SK-N-SH treated with all-trans-retinoic acid at 6 μM for 48 hours (cell line): ENCODE measurements around the gene AGAP1.

ENCODE experiments used
- ATAC-seq: fragments of 200-7000 bp; cut with Tn5 transposase; 3 replicates; pipeline ENCODE4 v1.9.1; 2020; ENCODE audit warnings: mild to moderate bottlenecking, moderate library complexity
- ARNTL ChIP-seq: fragments of 450-650 bp; formaldehyde crosslinking; IDR thresholded peaks from 2 replicates; pipeline ENCODE4 v1.5.0; 2020; ENCODE audit warnings: low read depth, mild to moderate bottlenecking, moderate library complexity, borderline replicate concordance
- BACH2 ChIP-seq: fragments of 250-450 bp; sonication (Bioruptor Pico); IDR thresholded peaks from 2 replicates; pipeline ENCODE4 v1.9.0; 2021; ENCODE audit warnings: mild to moderate bottlenecking, borderline replicate concordance
- CREB5 ChIP-seq: fragments of 250-450 bp; sonication (Bioruptor Pico); IDR thresholded peaks from 2 replicates; pipeline ENCODE4 v1.5.1; 2020; ENCODE audit warnings: low read depth, mild to moderate bottlenecking, moderate library complexity
- CSDC2 ChIP-seq: fragments of 250-450 bp; sonication (Bioruptor Pico); IDR thresholded peaks from 2 replicates; pipeline ENCODE4 v1.5.0; 2020; ENCODE audit warnings: mild to moderate bottlenecking, moderate library complexity
- CSRNP3 ChIP-seq: fragments of 250-450 bp; sonication (Bioruptor Pico); IDR thresholded peaks from 2 replicates; pipeline ENCODE4 v1.5.1; 2021; ENCODE audit warnings: mild to moderate bottlenecking, moderate library complexity
- GLIS3 ChIP-seq: fragments of 250-450 bp; sonication (Bioruptor Pico); IDR thresholded peaks from 2 replicates; pipeline ENCODE4 v1.5.0; 2020; ENCODE audit warnings: mild to moderate bottlenecking, moderate library complexity
- ISL1 ChIP-seq: fragments of 250-450 bp; sonication (Bioruptor Pico); IDR thresholded peaks from 2 replicates; pipeline ENCODE4 v2.1.2; 2022; ENCODE audit warnings: mild to moderate bottlenecking, moderate library complexity
- OSR1 ChIP-seq: fragments of 250-450 bp; sonication (Bioruptor Pico); IDR thresholded peaks from 2 replicates; pipeline ENCODE4 v1.8.0; 2022; ENCODE audit warnings: moderate library complexity, mild to moderate bottlenecking, inconsistent platforms
- PPARA ChIP-seq: fragments of 250-450 bp; sonication (Bioruptor Pico); IDR thresholded peaks from 2 replicates; pipeline ENCODE4 v1.5.0; 2020; ENCODE audit warnings: mild to moderate bottlenecking, borderline replicate concordance
- RARB ChIP-seq: fragments of 250-450 bp; sonication (Bioruptor Pico); IDR thresholded peaks from 2 replicates; pipeline ENCODE4 v1.8.0; 2021; ENCODE audit warnings: mild to moderate bottlenecking, moderate library complexity
- SNAI2 ChIP-seq: fragments of 250-450 bp; sonication (Bioruptor Pico); IDR thresholded peaks from 2 replicates; pipeline ENCODE4 v1.5.0; 2020; ENCODE audit warnings: mild to moderate bottlenecking, moderate library complexity
- TCF4 ChIP-seq: fragments of 250-450 bp; sonication (Bioruptor Pico); IDR thresholded peaks from 2 replicates; pipeline ENCODE4 v1.8.0; 2021; ENCODE audit warnings: mild to moderate bottlenecking, moderate library complexity, borderline replicate concordance
- TOX ChIP-seq: fragments of 250-450 bp; sonication (Bioruptor Pico); IDR thresholded peaks from 2 replicates; pipeline ENCODE4 v1.8.0; 2021; ENCODE audit warnings: mild to moderate bottlenecking, moderate library complexity, borderline replicate concordance
- TSHZ2 ChIP-seq: fragments of 250-450 bp; sonication (Bioruptor Pico); IDR thresholded peaks from 2 replicates; pipeline ENCODE4 v1.5.0; 2020; ENCODE audit warnings: mild to moderate bottlenecking, moderate library complexity
- ZC3H10 ChIP-seq: fragments of 250-450 bp; sonication (Bioruptor Pico); IDR thresholded peaks from 2 replicates; pipeline ENCODE4 v1.5.1; 2021; ENCODE audit warnings: mild to moderate bottlenecking, moderate library complexity
- ZFP3 ChIP-seq: fragments of 250-450 bp; sonication (Bioruptor Pico); IDR thresholded peaks from 2 replicates; pipeline ENCODE4 v1.5.0; 2020; ENCODE audit warnings: mild to moderate bottlenecking, moderate library complexity
- ZFP30 ChIP-seq: fragments of 450-650 bp; formaldehyde crosslinking; IDR thresholded peaks from 2 replicates; pipeline ENCODE4 v1.5.0; 2022; ENCODE audit warnings: mild to moderate bottlenecking, moderate library complexity
- ZNF565 ChIP-seq: fragments of 450-650 bp; formaldehyde crosslinking; conservative IDR thresholded peaks from 2 replicates; pipeline ENCODE4 v1.5.0; 2020; ENCODE audit warnings: low read depth, mild to moderate bottlenecking, moderate library complexity
- ZNF70 ChIP-seq: fragments of 450-650 bp; formaldehyde crosslinking; IDR thresholded peaks from 2 replicates; pipeline ENCODE4 v1.5.0; 2020; ENCODE audit warnings: mild to moderate bottlenecking, moderate library complexity
- ZNF8 ChIP-seq: fragments of 450-650 bp; formaldehyde crosslinking; IDR thresholded peaks from 2 replicates; pipeline ENCODE4 v1.5.0; 2020; ENCODE audit warnings: mild to moderate bottlenecking, moderate library complexity
- TF ChIP-seq, protein P1 (sequence below): fragments of 250-450 bp; sonication (Bioruptor Pico); IDR thresholded peaks from 2 replicates; pipeline ENCODE4 v1.8.0; 2021; ENCODE audit warnings: low read depth, mild to moderate bottlenecking, moderate library complexity, borderline replicate concordance

The AGAP1 gene

GRCh38 chr2:235966932-235967757, 473.3 kb downstream of the AGAP1 start:
- ATAC-seq: no peak
- TF ChIP-seq PPARA (CRISPR knock-in tag): no peak

- ATAC-seq: no peak
- no peak for TF ChIP-seq BACH2
- no peak for TF ChIP-seq PPARA (CRISPR knock-in tag)
- TF ChIP-seq, protein P1, sequence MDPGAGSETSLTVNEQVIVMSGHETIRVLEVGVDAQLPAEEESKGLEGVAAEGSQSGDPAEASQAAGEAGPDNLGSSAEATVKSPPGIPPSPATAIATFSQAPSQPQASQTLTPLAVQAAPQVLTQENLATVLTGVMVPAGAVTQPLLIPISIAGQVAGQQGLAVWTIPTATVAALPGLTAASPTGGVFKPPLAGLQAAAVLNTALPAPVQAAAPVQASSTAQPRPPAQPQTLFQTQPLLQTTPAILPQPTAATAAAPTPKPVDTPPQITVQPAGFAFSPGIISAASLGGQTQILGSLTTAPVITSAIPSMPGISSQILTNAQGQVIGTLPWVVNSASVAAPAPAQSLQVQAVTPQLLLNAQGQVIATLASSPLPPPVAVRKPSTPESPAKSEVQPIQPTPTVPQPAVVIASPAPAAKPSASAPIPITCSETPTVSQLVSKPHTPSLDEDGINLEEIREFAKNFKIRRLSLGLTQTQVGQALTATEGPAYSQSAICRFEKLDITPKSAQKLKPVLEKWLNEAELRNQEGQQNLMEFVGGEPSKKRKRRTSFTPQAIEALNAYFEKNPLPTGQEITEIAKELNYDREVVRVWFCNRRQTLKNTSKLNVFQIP: no peak
- no peak for TF ChIP-seq RARB (CRISPR knock-in tag)
- TF ChIP-seq ZFP3 (CRISPR knock-in tag): no peak
- TF ChIP-seq TCF4 (CRISPR knock-in tag): no peak
- no peak for TF ChIP-seq ZFP30 (CRISPR knock-in tag)
- TF ChIP-seq CREB5: no peak
- no peak for TF ChIP-seq CSDC2 (CRISPR knock-in tag)
- TF ChIP-seq SNAI2: no peak
- TF ChIP-seq ZNF565 (CRISPR knock-in tag): no peak
- no peak for TF ChIP-seq ISL1 (CRISPR knock-in tag)
- TF ChIP-seq ZC3H10 (CRISPR knock-in tag): no peak
- no peak for TF ChIP-seq TSHZ2 (CRISPR knock-in tag)
- TF ChIP-seq CSRNP3: no peak
- no peak for TF ChIP-seq TOX (CRISPR knock-in tag)
- TF ChIP-seq ZNF70 (CRISPR knock-in tag): no peak
- no peak for TF ChIP-seq ZNF8 (CRISPR knock-in tag)
These were observed 474.3 kb downstream of the AGAP1 start for GRCh38 chr2:235968155-235968554.

- TF ChIP-seq BACH2 (no peak), CREB5 (no peak), ZNF70 (CRISPR knock-in tag) (no peak), TCF4 (CRISPR knock-in tag) (no peak), SNAI2 (no peak), GLIS3 (no peak), ISL1 (CRISPR knock-in tag) (no peak), ZNF8 (CRISPR knock-in tag) (no peak), RARB (CRISPR knock-in tag) (no peak), ARNTL (CRISPR knock-in tag) (no peak), TOX (CRISPR knock-in tag) (no peak), ZC3H10 (CRISPR knock-in tag) (no peak), CSRNP3 (no peak), OSR1 (no peak), PPARA (CRISPR knock-in tag) (no peak), CSDC2 (CRISPR knock-in tag) (no peak), TSHZ2 (CRISPR knock-in tag) (no peak)
- ATAC-seq: no peak
These were observed 474.9 kb downstream of the AGAP1 start for GRCh38 chr2:235968616-235969324.
